Suprapubic skin (tissue), 4 donors: ENCODE results near the gene RASGEF1B.

Experiments
- CTCF ChIP-seq, 2 donors: fragments of 200-600 bp in 1 of 2; fragments of 450-650 bp in 1 of 2; sonication (generic) in 1 of 2; IDR thresholded peaks; one replicate each; pipeline ENCODE4 v1.5.1; 2016 to 2019; ENCODE audit warnings: antibody characterized with exemption in 2 of 2, mild to moderate bottlenecking in 1 of 2, moderate library complexity in 1 of 2
- EP300 ChIP-seq: sonication (generic); formaldehyde crosslinking; IDR thresholded peaks from one replicate; pipeline ENCODE4 v1.6.1; 2017; ENCODE audit warnings: antibody characterized with exemption
- POLR2A ChIP-seq, 2 donors: fragments of 450-650 bp; IDR thresholded peaks; one replicate each; pipeline ENCODE4 v1.6.1; 2017; ENCODE audit warnings: antibody characterized with exemption in 2 of 2, mild to moderate bottlenecking in 2 of 2, moderate library complexity in 2 of 2
- POLR2AphosphoS5 ChIP-seq, 3 donors: sonication (generic); formaldehyde crosslinking; IDR thresholded peaks; one replicate each; pipeline ENCODE4 v1.6.1; 2017; ENCODE audit warnings: antibody characterized with exemption in 3 of 3

DNA sequence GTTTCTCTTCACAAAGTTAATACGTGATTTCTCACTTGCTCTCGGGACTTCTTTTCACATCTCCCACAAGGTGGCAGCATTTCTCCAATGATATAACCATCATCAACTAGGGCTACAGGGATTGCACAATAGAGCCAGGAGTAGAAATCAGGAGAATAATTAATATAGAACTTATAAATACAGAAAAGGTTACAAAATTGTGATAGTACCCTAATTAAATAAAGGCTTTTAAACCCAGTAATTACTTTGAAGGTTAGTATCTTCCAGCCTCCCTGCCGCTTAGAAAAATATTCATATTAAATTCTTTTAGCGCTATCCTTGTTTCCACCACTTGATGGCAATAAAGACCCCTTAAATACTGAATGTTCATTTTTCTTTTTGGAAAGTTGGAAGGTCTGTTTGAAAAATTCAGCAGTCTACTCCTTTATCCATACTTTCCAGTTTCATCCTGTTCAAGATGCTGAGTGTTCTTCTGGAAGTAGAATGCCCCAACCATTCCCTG is 65.8 kb downstream of the RASGEF1B start:
- TF ChIP-seq CTCF (IDR thresholded peaks at IDR 0.05) = peak; percentile 63 to 79
- no peak for TF ChIP-seq POLR2AphosphoS5 (IDR thresholded peaks at IDR 0.05)
- TF ChIP-seq POLR2A (IDR thresholded peaks at IDR 0.05) = no peak
- no peak for TF ChIP-seq EP300
